Uterus (tissue), 4 donors: ENCODE results near the gene GAS7. TPM values are rescaled to one million over a fixed set of nuclear protein-coding genes. Genes with fewer than 3 reads are reported as not detected.

Experiments used
- DNase-seq, 2 donors: peaks; one replicate each; pipeline ENCODE4 v3.0.0-alpha.2; 2019 to 2020
- H3K27ac ChIP-seq, 2 donors: fragments of 200-600 bp; sonication (generic); 1 replicate in 1 of 2; 2 replicates in 1 of 2; pipeline ENCODE4 v1.5.1; 2016 to 2018
- H3K27me3 ChIP-seq, 2 donors: fragments of 200-600 bp; sonication (generic); one replicate each; pipeline ENCODE4 v1.5.1; 2018 to 2019; ENCODE audit warnings: control low read depth in 1 of 2
- H3K36me3 ChIP-seq, 2 donors: fragments of 200-600 bp; sonication (generic); one replicate each; pipeline ENCODE4 v1.5.1; 2019; ENCODE audit warnings: control low read depth in 1 of 2
- H3K4me1 ChIP-seq, 2 donors: fragments of 200-600 bp; sonication (generic); one replicate each; pipeline ENCODE4 v1.5.1; 2018 to 2019; ENCODE audit warnings: control low read depth in 1 of 2
- H3K4me3 ChIP-seq, 2 donors: fragments of 200-600 bp; sonication (generic); 1 replicate in 1 of 2; 2 replicates in 1 of 2; pipeline ENCODE4 v1.5.1; 2018 to 2019; ENCODE audit warnings: mild to moderate bottlenecking in 1 of 2
- H3K9me3 ChIP-seq, 2 donors: fragments of 200-600 bp; sonication (generic); one replicate each; pipeline ENCODE4 v1.5.1; 2019; ENCODE audit warnings: control low read depth in 1 of 2
- POLR2A ChIP-seq, 2 donors: fragments of 450-650 bp; IDR thresholded peaks; one replicate each; pipeline ENCODE4 v1.6.1; 2016; ENCODE audit warnings: antibody characterized with exemption in 2 of 2, mild to moderate bottlenecking in 1 of 2, moderate library complexity in 1 of 2
- intact Hi-C: fragments of 100-400 bp; cut with DNase I; formaldehyde crosslinking; loops from one replicate; pipeline ENCODE4 v1.15.1; 2023; ENCODE audit warnings: low total_unique reads
- total RNA-seq, 4 donors: library from RNA; depleted of rRNA in 3 of 4; stranded (reverse); fragments of >200 nt in 3 of 4; gene quantifications; one replicate each; pipeline versions ENCODE4 v1.1.0 to v1.2.4, GENCODE V29; 2014 to 2023
- TF ChIP-seq, protein P1 (sequence below), 4 experiments: fragments of 200-600 bp in 2 of 4; fragments of 450-650 bp in 2 of 4; sonication (generic) in 2 of 4; IDR thresholded peaks; one replicate each; pipeline ENCODE4 v1.5.1; 2016 to 2019; ENCODE audit warnings: antibody characterized with exemption in 4 of 4, mild to moderate bottlenecking in 2 of 4, moderate library complexity in 1 of 4
- donor health status: DM: yes; HTN: yes; CAD: no.

GAS7 gene
- total RNA-seq, 4 donors from 2014 or later = 12.8 to 95.9 (median 40.8) TPM

DNA sequence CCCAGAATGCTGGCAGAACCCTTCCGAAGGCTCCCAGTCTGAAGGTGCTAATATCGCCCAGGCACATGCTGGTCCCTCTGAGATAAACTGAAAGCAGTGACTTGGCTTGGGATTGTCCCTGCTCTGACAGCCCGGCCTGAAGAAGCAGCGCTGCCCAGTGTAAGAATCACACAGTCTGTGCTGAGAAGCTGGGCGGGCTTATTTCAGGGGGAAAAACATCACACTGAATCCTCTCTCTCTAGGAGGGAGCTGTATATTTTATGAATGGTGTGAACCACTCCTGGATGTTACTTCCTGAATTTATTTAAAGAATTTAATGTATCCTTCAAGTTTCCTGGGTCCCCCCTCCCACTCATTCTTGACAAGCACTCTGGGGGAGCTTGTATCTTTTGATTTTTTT lies 36.3 kb downstream of the GAS7 start:
- no peak for DNase-seq
- TF ChIP-seq, protein P1, sequence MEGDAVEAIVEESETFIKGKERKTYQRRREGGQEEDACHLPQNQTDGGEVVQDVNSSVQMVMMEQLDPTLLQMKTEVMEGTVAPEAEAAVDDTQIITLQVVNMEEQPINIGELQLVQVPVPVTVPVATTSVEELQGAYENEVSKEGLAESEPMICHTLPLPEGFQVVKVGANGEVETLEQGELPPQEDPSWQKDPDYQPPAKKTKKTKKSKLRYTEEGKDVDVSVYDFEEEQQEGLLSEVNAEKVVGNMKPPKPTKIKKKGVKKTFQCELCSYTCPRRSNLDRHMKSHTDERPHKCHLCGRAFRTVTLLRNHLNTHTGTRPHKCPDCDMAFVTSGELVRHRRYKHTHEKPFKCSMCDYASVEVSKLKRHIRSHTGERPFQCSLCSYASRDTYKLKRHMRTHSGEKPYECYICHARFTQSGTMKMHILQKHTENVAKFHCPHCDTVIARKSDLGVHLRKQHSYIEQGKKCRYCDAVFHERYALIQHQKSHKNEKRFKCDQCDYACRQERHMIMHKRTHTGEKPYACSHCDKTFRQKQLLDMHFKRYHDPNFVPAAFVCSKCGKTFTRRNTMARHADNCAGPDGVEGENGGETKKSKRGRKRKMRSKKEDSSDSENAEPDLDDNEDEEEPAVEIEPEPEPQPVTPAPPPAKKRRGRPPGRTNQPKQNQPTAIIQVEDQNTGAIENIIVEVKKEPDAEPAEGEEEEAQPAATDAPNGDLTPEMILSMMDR (IDR thresholded peaks at IDR 0.05) = no peak
- no peak for TF ChIP-seq POLR2A (IDR thresholded peaks at IDR 0.05)
- no peaks in the 10 kb centered on the region for H3K9me3 ChIP-seq
- no peaks in the 10 kb centered on the region for H3K27me3 ChIP-seq
- H3K36me3 ChIP-seq = no peaks in the 10 kb centered on the region
- H3K27ac ChIP-seq = peak overlapping the region; percentile 26 to 27
- no peaks in the 10 kb centered on the region for H3K4me1 ChIP-seq
- intact Hi-C loops = no loop called here
- H3K4me3 ChIP-seq = no peak overlapping the region

DNA sequence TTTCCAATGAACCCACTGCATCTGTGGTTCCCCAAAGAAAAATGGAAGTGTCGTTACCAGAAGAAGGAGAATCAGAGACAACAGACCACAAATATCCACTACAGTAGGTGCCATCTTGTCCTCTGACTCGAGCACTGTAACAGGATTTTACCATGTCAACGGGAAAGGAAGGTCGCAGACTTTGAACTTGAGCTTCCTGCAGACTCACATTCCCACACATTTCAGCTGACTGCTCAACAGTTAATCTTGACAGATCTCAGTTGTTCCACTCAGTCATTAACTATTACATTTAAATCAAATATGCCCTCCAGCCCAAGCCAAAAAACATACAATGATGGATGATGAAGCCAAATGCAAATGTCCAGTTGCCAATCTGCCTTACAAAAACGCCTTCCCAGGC lies 37.0 kb downstream of the GAS7 start:
- Histone ChIP-seq H3K4me3 (no peak overlapping the region), H3K27me3 (no peaks in the 10 kb centered on the region), H3K27ac (no peak overlapping the region), H3K4me1 (no peaks in the 10 kb centered on the region), H3K36me3 (no peaks in the 10 kb centered on the region), H3K9me3 (no peaks in the 10 kb centered on the region)
- DNase-seq = no peak
- intact Hi-C loops = no loop called here
- no peak for TF ChIP-seq POLR2A (IDR thresholded peaks at IDR 0.05)
- TF ChIP-seq, protein P1 (IDR thresholded peaks at IDR 0.05) = no peak

DNA sequence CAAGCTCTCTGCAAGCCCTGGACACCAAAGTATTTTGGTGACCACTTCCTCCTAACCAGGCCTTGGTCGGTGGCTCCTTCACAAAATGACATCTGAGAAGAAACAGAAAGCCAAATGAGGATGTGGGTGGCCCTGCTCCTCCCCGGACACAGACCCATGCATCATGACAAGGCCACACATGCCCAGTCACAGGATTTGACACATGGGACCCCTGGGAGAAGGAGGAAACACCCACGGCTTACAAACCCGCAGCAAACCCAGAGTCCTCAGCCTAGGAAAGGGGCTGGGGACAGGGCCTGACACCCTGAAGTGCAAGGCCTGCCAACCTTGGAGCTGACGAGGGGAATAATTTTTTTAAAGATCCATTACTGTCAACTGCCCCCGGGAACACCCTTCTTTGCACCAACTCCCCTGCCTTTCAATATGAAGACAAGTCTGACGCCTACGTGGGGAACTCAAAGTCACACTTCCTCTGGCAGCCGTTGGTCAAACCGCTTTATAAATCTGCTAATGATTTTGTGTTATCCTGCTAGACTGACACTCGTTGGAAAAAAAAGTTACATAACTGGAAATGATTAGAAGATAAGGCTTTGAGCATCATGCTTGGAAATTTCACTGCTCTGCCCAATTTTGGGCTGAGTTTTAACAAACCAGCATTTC lies 41.3 kb downstream of the GAS7 start:
- H3K4me1 ChIP-seq = no peaks in the 10 kb centered on the region
- no peaks in the 10 kb centered on the region for H3K27me3 ChIP-seq
- intact Hi-C loops = no loop called here
- peak overlapping the region; percentile 12 to 37 for H3K27ac ChIP-seq
- TF ChIP-seq POLR2A (IDR thresholded peaks at IDR 0.05) = no peak
- TF ChIP-seq, protein P1 (IDR thresholded peaks at IDR 0.05) = no peak
- no peak for DNase-seq
- no peaks in the 10 kb centered on the region for H3K36me3 ChIP-seq
- H3K9me3 ChIP-seq = no peaks in the 10 kb centered on the region
- H3K4me3 ChIP-seq = no peak overlapping the region

DNA sequence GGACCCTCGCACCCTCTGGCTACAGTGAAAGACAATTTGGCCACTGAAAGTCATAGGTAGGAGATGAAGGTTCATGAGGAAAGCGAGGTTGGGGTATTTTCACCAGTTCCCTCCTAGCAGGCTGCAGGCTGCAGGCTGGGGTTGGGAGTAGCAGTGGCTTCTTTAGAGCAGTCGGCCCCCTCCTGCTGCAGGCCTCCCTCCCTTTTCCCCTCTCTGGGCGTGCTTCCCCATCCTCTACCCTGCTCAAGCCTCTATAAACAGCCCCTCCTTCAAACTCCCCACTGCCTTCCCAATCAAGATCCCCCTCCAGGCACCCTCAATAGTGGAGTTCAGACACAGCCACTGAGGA lies 41.8 kb downstream of the GAS7 start:
- intact Hi-C loops = no loop called here
- Histone ChIP-seq H3K27me3 (no peaks in the 10 kb centered on the region), H3K27ac (peak overlapping the region; percentile 12 to 37), H3K36me3 (no peaks in the 10 kb centered on the region), H3K4me3 (no peak overlapping the region), H3K9me3 (no peaks in the 10 kb centered on the region), H3K4me1 (no peaks in the 10 kb centered on the region)
- no peak for TF ChIP-seq POLR2A (IDR thresholded peaks at IDR 0.05)
- TF ChIP-seq, protein P1 (IDR thresholded peaks at IDR 0.05) = no peak
- no peak for DNase-seq

DNA sequence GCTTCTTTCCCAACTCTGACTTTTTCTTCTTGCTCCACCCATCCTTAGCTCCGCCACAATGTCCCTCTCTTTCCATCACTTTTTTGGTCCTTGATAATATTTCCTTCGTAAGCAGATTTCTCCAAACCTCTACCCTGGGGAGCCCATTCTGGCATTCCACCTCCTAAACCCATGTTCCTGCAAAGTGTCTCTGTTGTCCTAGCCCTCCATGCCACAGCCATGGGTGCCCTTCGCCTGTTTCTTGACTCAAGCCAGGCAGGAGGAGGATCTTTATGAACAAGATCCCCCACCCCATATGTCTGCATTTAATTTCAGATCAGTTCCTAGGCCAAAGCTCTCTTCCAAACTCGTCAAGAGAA lies 42.4 kb downstream of the GAS7 start:
- Histone ChIP-seq H3K27me3 (no peaks in the 10 kb centered on the region), H3K4me1 (no peaks in the 10 kb centered on the region), H3K27ac (peak overlapping the region in 1 of 2 donors; percentile 37), H3K9me3 (no peaks in the 10 kb centered on the region), H3K36me3 (no peaks in the 10 kb centered on the region), H3K4me3 (no peak overlapping the region)
- intact Hi-C loops = no loop called here
- DNase-seq = no peak
- TF ChIP-seq POLR2A (IDR thresholded peaks at IDR 0.05) = no peak
- TF ChIP-seq, protein P1 (IDR thresholded peaks at IDR 0.05) = no peak
